PFSK-1 (cell line): ENCODE measurements around the gene OVCA2.

Experiments used
- FOXP2 ChIP-seq: optimal IDR thresholded peaks from 2 replicates; pipeline ENCODE3; 2011; ENCODE audit warnings: borderline replicate concordance, control low read depth, inconsistent platforms; ENCODE audit not compliant: insufficient read depth; ENCODE audit errors: extremely low read length, extremely low read depth
- POLR2AphosphoS5 ChIP-seq: IDR thresholded peaks from 2 replicates; pipeline ENCODE4 v1.6.1; 2012; ENCODE audit warnings: low read depth, mild to moderate bottlenecking, control low read depth, low read length, moderate library complexity
- REST ChIP-seq, 2 experiments: IDR thresholded peaks; 2 replicates each; pipeline versions ENCODE4 v1.6.1 to v1.8.0; 2011 to 2012; ENCODE audit warnings: low read depth in 2 of 2, low read length in 2 of 2, control low read depth in 1 of 2, inconsistent platforms in 1 of 2, mild to moderate bottlenecking in 1 of 2, moderate library complexity in 1 of 2; ENCODE audit not compliant: insufficient read depth in 1 of 2
- SIN3A ChIP-seq: IDR thresholded peaks from 2 replicates; pipeline ENCODE4 v1.6.1; 2012; ENCODE audit warnings: mild to moderate bottlenecking, low read length, moderate library complexity, borderline replicate concordance; ENCODE audit not compliant: insufficient read depth
- TAF1 ChIP-seq: IDR thresholded peaks from 2 replicates; pipeline ENCODE4 v1.6.1; 2012; ENCODE audit warnings: low read length, control low read depth, borderline replicate concordance; ENCODE audit not compliant: insufficient read depth

OVCA2 gene

GRCh38 chr17:2040942-2041560 is 771 bp upstream of the OVCA2 start:
- TF ChIP-seq TAF1 (no peak), SIN3A (no peak), FOXP2 (no peak), REST (IDR thresholded peaks at IDR 0.05; ENCODE audit: insufficient read depth in 1 of 2, low read depth in 2 of 2, low read length in 2 of 2) (no peak), POLR2AphosphoS5 (no peak)

DNA sequence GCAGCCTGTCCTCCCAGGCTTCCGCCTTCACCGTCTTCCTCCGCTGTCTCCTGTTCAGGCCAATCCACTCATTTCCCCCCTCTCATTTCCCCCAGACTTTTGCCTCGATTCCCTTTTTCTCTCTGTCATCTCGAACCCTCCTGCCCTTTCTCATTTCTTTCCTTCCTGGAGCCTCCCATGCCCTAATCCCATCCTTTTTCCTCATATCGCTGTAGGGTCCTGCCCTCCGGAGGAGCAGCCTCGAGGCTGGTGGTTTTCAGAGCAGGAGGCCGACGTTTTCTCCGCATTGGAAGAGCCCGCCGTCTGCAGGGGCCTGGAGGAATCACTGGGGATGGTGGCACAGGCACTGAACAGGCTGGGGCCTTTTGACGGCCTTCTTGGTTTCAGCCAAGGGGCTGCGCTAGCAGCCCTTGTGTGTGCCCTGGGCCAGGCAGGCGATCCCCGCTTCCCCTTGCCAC is 597 bp downstream of the OVCA2 start:
- TF ChIP-seq FOXP2 (no peak), REST (IDR thresholded peaks at IDR 0.05; ENCODE audit: insufficient read depth in 1 of 2, low read depth in 2 of 2, low read length in 2 of 2) (no peak), TAF1 (no peak), SIN3A (no peak), POLR2AphosphoS5 (no peak)

DNA sequence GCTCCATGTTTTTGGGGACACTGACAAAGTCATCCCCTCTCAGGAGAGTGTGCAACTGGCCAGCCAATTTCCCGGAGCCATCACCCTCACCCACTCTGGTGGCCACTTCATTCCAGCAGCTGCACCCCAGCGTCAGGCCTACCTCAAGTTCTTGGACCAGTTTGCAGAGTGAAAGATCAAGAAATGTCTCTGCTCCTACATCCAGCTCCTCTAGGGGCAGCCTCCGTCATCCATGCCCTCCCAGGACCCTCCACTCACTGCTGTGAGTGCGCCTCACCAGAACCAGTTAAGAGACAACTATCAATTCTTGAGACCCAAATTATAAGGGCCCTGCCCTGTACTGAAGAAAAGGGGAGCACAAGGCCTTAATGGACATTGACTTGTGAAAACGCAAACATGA is 1.1 kb downstream of the OVCA2 start:
- TF ChIP-seq REST (IDR thresholded peaks at IDR 0.05; ENCODE audit: insufficient read depth in 1 of 2, low read depth in 2 of 2, low read length in 2 of 2) (no peak), FOXP2 (no peak), TAF1 (no peak), POLR2AphosphoS5 (no peak), SIN3A (no peak)

GRCh38 chr17:2043785-2044184 is 2.0 kb downstream of the OVCA2 start:
- no peak for TF ChIP-seq POLR2AphosphoS5
- TF ChIP-seq TAF1: no peak
- no peak for TF ChIP-seq SIN3A
- no peak for TF ChIP-seq FOXP2
- TF ChIP-seq REST (IDR thresholded peaks at IDR 0.05; ENCODE audit: insufficient read depth in 1 of 2, low read depth in 2 of 2, low read length in 2 of 2): no peak

GRCh38 chr17:2044263-2044894 is 2.6 kb downstream of the OVCA2 start:
- TF ChIP-seq REST (IDR thresholded peaks at IDR 0.05; ENCODE audit: insufficient read depth in 1 of 2, low read depth in 2 of 2, low read length in 2 of 2) (no peak), SIN3A (no peak)
